ENCODE data around the gene PYCR2.

GRCh38 chr1:225941187-225941941 is 17.3 kb upstream of the PYCR2 start, which contains the start of gene LEFTY2:
- TF ChIP-seq POLR2A (IDR thresholded peaks at IDR 0.05; ENCODE audit: low read length) (no peak), GATA1 (IDR thresholded peaks at IDR 0.05; ENCODE audit: low read depth, low read length) (no peak)

Measured in erythroblast (primary cell).